Transverse colon (tissue), 4 donors: ENCODE measurements around the gene NKAIN2. TPM values are rescaled to one million over a fixed set of nuclear protein-coding genes. Genes with fewer than 3 reads are reported as not detected.

Experiments used
- DNase-seq: peaks from one replicate; pipeline ENCODE4 v3.0.0-alpha.2; 2019
- H3K27ac ChIP-seq, 4 donors: fragments of 200-600 bp; sonication (generic); 2 replicates each; pipeline ENCODE4 v1.5.1; 2016 to 2018; ENCODE audit warnings: inconsistent platforms in 4 of 4
- H3K27me3 ChIP-seq: fragments of 200-600 bp; sonication (generic); 2 replicates; pipeline ENCODE4 v1.5.1; 2017; ENCODE audit warnings: inconsistent platforms
- H3K36me3 ChIP-seq, 4 donors: fragments of 200-600 bp; sonication (generic); 2 replicates each; pipeline ENCODE4 v1.5.1; 2017 to 2019; ENCODE audit warnings: inconsistent platforms in 4 of 4
- H3K4me1 ChIP-seq, 4 donors: fragments of 200-600 bp; sonication (generic); 2 replicates each; pipeline ENCODE4 v1.5.1; 2017 to 2020; ENCODE audit warnings: inconsistent platforms in 4 of 4
- H3K4me3 ChIP-seq, 4 donors: fragments of 200-600 bp; sonication (generic); 1 replicate in 1 of 4; 2 replicates in 3 of 4; pipeline versions ENCODE4 v1.5.1 to v1.6.1; 2017 to 2019; ENCODE audit warnings: inconsistent platforms in 4 of 4
- H3K9me3 ChIP-seq, 2 donors: fragments of 200-600 bp; sonication (generic); 2 replicates each; pipeline ENCODE4 v1.5.1; 2017 to 2019; ENCODE audit warnings: inconsistent platforms in 2 of 2
- EP300 ChIP-seq: sonication (generic); formaldehyde crosslinking; IDR thresholded peaks from one replicate; pipeline ENCODE4 v1.6.1; 2017; ENCODE audit warnings: antibody characterized with exemption, low read depth
- POLR2A ChIP-seq: fragments of 450-650 bp; IDR thresholded peaks from one replicate; pipeline ENCODE4 v1.6.1; 2016; ENCODE audit warnings: antibody characterized with exemption, mild to moderate bottlenecking, moderate library complexity
- POLR2AphosphoS5 ChIP-seq, 3 donors: sonication (generic); formaldehyde crosslinking; IDR thresholded peaks; one replicate each; pipeline ENCODE4 v1.6.1; 2016; ENCODE audit warnings: antibody characterized with exemption in 3 of 3
- WGBS, 2 donors: methylation state at CpG; one replicate each; pipeline ENCODE4 v1.1.5; 2018; ENCODE audit warnings: low coverage in 1 of 2; 5-methylcytosine and 5-hydroxymethylcytosine counted together
- in situ Hi-C, 4 donors: fragments of 200-750 bp; cut with MboI; loops; one replicate each; pipeline versions ENCODE4 v1.15.0 to v1.15.1; 2017; ENCODE audit warnings: low sequenced_read_pairs in 3 of 4, low pct_ligation_motif_present in 1 of 4, low pct_unique_long_range_greater_than_20kb in 1 of 4
- intact Hi-C: fragments of 100-400 bp; cut with DNase I; formaldehyde crosslinking; loops from one replicate; pipeline ENCODE4 v1.15.1; 2023; ENCODE audit warnings: low total_unique reads
- total RNA-seq, 4 donors: library from RNA; depleted of rRNA; stranded (reverse); fragments of >200 nt; gene quantifications; one replicate each; pipeline ENCODE4 v1.1.0, GENCODE V29; 2016
- TF ChIP-seq, protein P1 (sequence below), 5 experiments: fragments of 200-600 bp in 3 of 5; fragments of 450-650 bp in 2 of 5; sonication (generic) in 3 of 5; IDR thresholded peaks; 1 replicate in 2 of 5; 2 replicates in 3 of 5; pipeline ENCODE4 v1.5.1; 2016 to 2017; ENCODE audit warnings: antibody characterized with exemption in 5 of 5, inconsistent platforms in 3 of 5, mild to moderate bottlenecking in 2 of 5, moderate library complexity in 1 of 5

The NKAIN2 gene
- total RNA-seq, 4 donors from 2014 or later = 0.32 TPM; not detected in 3

DNA sequence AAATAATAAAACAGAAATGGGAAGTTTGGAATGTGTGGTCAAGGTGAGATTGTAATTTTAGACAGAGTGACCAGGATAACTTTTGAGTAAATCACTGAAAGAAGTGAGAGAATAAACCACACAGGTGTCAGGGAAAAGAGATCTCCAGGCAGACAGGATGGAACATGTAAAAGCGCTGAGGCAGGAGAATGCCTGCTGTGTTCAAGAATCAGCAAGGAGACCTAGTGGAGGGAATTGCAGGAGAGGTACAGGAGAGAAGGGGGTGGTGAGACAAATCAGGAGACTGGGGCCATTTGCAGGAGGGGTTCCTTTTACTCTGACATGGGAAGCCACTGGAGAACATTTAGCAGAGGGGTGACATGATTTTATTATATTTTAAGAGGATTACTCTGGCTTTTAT, 456.7 kb downstream of the NKAIN2 start:
- in situ Hi-C loops (no loop called here), intact Hi-C loops (no loop called here)
- Histone ChIP-seq H3K27me3 (no peaks in the 10 kb centered on the region), H3K4me1 (no peaks in the 10 kb centered on the region), H3K36me3 (no peaks in the 10 kb centered on the region), H3K27ac (no peak overlapping the region), H3K9me3 (no peaks in the 10 kb centered on the region), H3K4me3 (no peak overlapping the region)
- 75 to 80% methylated on average over 1 of the region's 1 CpG for WGBS, 2 donors
- DNase-seq = no peak
- TF ChIP-seq EP300 (no peak), POLR2A (no peak)
- TF ChIP-seq, protein P1, sequence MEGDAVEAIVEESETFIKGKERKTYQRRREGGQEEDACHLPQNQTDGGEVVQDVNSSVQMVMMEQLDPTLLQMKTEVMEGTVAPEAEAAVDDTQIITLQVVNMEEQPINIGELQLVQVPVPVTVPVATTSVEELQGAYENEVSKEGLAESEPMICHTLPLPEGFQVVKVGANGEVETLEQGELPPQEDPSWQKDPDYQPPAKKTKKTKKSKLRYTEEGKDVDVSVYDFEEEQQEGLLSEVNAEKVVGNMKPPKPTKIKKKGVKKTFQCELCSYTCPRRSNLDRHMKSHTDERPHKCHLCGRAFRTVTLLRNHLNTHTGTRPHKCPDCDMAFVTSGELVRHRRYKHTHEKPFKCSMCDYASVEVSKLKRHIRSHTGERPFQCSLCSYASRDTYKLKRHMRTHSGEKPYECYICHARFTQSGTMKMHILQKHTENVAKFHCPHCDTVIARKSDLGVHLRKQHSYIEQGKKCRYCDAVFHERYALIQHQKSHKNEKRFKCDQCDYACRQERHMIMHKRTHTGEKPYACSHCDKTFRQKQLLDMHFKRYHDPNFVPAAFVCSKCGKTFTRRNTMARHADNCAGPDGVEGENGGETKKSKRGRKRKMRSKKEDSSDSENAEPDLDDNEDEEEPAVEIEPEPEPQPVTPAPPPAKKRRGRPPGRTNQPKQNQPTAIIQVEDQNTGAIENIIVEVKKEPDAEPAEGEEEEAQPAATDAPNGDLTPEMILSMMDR (IDR thresholded peaks at IDR 0.05) = no peak

DNA sequence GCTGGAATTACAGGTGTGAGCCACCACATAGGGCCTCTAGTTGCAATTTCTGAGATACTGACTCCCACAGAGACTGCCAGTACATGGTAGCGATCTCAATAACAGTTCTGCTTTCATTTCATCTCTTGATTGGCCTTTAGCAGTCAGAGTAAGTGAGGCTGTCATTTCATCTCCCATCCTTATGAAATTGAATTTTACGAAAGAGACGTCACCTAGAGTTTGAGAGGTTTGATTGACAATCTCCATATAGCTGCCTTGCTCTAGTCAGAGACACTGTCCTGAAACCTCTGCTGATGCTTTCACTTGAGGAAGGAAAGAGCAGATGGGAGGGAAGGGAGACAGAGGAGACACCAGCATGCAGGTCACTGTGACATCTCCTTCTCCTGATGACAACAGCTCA, 466.1 kb downstream of the NKAIN2 start:
- no peaks in the 10 kb centered on the region for H3K4me1 ChIP-seq
- TF ChIP-seq, protein P1 (IDR thresholded peaks at IDR 0.05) = no peak
- TF ChIP-seq POLR2AphosphoS5 (IDR thresholded peaks at IDR 0.05) (no peak), EP300 (no peak), POLR2A (no peak)
- H3K27me3 ChIP-seq = no peaks in the 10 kb centered on the region
- no peaks in the 10 kb centered on the region for H3K9me3 ChIP-seq
- DNase-seq = no peak
- H3K36me3 ChIP-seq = no peaks in the 10 kb centered on the region
- in situ Hi-C loops (no loop called here), intact Hi-C loops (no loop called here)
- no peak overlapping the region for H3K27ac ChIP-seq
- 90 to 92% methylated on average over 3 of the region's 3 CpGs for WGBS, 2 donors
- H3K4me3 ChIP-seq = no peak overlapping the region

DNA sequence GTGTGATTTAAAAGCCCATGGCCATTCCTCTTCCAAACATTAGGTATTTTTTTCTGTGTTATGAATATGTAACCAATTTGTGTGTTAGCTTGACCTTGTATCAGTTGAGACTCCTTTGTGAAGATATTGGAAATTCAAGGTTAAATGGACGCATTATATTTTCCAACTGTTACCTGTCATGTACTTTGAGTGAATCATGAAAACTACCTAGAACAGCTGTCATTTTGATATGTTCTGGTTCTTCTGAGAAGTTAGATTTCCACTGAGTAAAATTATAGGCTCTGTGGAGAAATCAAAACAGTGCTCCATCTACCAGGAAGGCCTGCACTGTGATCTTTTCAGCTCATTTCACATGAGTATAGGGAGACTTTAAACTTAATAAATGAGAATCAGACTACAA, 470.0 kb downstream of the NKAIN2 start:
- Histone ChIP-seq H3K27ac (no peak overlapping the region), H3K4me3 (no peak overlapping the region), H3K27me3 (no peaks in the 10 kb centered on the region), H3K36me3 (no peaks in the 10 kb centered on the region), H3K9me3 (no peaks in the 10 kb centered on the region), H3K4me1 (no peaks in the 10 kb centered on the region)
- in situ Hi-C loops = no loop called here
- TF ChIP-seq, protein P1 (IDR thresholded peaks at IDR 0.05) = no peak
- TF ChIP-seq POLR2A = no peak
- intact Hi-C loops = no loop called here
- DNase-seq = no peak
- WGBS, 2 donors = 89 to 100% methylated on average over 1 of the region's 1 CpG

GRCh38 chr6:124282541-124282940, 478.9 kb downstream of the NKAIN2 start:
- no peak for TF ChIP-seq EP300
- TF ChIP-seq POLR2AphosphoS5 (IDR thresholded peaks at IDR 0.05) = no peak
- TF ChIP-seq, protein P1 (IDR thresholded peaks at IDR 0.05) = no peak
- TF ChIP-seq POLR2A = no peak
- H3K9me3 ChIP-seq = no peaks in the 10 kb centered on the region
- H3K36me3 ChIP-seq = no peaks in the 10 kb centered on the region
- DNase-seq = no peak
- no peak overlapping the region for H3K4me3 ChIP-seq
- H3K27me3 ChIP-seq = no peaks in the 10 kb centered on the region
- H3K27ac ChIP-seq = no peak overlapping the region
- intact Hi-C loops (no loop called here), in situ Hi-C loops (no loop called here)
- WGBS, 2 donors = 73 to 100% methylated on average over 2 of the region's 2 CpGs
- H3K4me1 ChIP-seq = no peaks in the 10 kb centered on the region
